ENCODE measurements around the gene AK9.

The AK9 gene

DNA sequence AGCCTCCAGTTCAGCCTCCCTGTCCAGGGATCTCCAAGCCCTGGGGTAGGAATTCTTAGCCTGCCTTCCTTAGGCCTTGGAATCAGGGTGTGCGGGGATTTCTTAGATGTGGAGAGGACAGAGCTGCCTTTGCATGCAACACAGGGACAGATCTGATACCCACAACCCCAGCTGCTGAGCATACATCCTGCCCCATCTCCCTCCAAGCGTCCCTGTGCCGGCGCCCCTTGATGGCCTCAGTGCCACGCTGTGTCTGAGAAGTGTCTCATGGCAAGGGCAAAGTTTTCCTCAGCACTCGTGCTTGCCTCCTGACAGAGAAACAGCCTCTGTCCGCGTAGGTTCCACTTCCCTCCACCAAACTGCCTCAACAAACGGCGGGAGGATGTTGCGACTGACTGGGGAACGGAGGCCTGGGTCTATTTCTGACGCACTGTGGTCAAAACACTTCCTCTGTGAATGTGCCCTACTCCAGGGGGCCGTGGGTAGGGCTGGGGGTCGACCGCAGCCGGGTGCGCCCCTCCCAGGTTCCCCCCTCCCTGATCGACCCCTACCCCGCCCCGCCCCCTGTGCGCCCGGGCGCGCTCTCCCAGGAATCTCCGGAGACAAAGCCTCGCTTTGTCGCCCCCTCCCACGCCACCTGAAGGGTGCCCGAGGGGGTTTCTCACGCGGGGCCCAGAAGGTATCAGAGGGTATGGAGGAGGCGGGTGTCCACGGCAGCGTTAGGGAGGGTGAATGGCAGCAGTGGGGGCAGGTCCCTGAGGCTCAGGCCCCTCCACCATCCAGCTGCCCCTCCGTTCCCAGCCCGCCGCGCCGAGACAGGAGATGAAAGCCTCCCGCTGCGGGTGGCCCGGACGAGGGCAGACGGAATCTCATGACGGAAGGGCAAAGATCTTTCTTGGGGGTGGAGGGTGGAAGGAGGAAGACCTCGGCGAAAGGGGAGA, 236.2 kb downstream of the AK9 start:
- peak; percentile 58 for DNase-seq (ENCODE audit: low spot score)
- Mint-ChIP-seq H3K4me1 (ENCODE audit: low read depth) (peaks cover 60% of the 10 kb centered on the region), H3K4me3 (peak overlapping the region; percentile 96), H3K36me3 (ENCODE audit: low read depth) (peaks cover 34% of the 10 kb centered on the region), H3K9me3 (no peaks in the 10 kb centered on the region), H3K27ac (peak overlapping the region; percentile 97), H3K27me3 (ENCODE audit: low read depth) (no peaks in the 10 kb centered on the region)

DNA sequence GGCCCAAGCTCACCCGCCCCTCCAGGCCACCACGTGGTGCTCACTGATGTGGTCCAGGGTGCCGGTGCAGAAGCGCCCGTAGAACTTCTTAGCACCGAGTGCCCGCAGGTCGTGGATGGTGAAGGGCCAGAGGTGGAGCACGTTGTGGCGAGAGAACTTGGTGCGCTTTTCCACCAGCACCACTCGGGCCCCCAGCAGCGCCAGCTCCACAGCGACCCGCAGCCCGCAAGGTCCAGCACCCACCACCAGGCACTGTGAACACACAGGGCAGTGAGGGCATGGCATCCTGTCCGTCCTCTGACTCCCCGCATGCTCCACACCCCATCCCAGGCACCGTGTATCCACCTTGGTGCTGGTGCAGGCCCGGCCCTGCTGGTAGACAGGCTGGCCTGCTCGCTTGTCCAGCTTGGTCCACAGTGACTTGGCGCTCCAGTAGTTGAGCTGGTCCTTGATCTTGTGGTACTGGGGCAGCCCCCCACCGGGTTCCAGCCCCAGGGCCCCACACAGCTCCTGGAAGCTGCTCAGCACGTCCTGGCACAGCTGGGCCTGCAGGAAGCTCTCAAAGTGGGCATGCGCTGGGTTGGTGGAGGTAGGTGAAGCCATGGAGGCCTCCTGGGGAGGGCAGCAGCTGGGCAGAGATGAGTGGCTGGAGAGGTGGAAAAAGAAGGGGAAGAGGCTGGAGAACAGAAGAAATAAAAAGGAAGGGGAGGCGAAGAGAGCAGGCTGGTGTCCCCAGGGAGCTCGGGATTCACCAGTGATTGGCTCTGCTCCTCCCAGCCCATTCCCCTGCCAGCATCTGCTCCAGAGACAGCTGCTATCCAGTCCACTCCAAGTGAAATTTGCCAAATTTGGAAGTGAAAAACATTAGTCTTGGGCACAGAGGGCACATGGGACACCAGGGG, 237.2 kb downstream of the AK9 start:
- Mint-ChIP-seq H3K4me1 (ENCODE audit: low read depth) (peaks cover 55% of the 10 kb centered on the region), H3K4me3 (peak overlapping the region; percentile 91), H3K27me3 (ENCODE audit: low read depth) (no peaks in the 10 kb centered on the region), H3K36me3 (ENCODE audit: low read depth) (peaks cover 35% of the 10 kb centered on the region), H3K27ac (peak overlapping the region; percentile 95), H3K9me3 (no peaks in the 10 kb centered on the region)
- no peak for DNase-seq (ENCODE audit: low spot score)

DNA sequence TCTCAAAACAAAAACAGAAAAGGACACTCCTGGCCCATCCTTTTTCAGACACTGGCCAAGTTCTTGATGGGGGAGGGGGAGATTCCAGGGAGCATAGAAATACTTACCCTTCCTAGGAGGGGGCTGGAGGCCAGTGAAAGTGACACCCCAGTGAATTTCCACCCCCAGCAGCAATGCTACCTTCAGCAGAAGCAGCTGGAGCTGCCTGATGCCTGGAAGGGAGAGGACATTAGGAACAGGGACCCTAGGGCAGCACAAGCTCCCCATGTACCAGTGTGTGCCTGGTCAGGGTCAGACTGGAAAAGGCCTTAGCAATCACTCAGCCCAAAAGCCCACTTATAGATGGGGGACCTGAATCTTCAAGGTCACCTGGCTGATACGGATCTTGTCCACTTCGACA, 237.8 kb downstream of the AK9 start:
- Mint-ChIP-seq H3K36me3 (ENCODE audit: low read depth) (peaks cover 36% of the 10 kb centered on the region), H3K4me1 (ENCODE audit: low read depth) (peaks cover 56% of the 10 kb centered on the region), H3K4me3 (peak overlapping the region; percentile 91), H3K9me3 (no peaks in the 10 kb centered on the region), H3K27ac (peak overlapping the region; percentile 15), H3K27me3 (ENCODE audit: low read depth) (no peaks in the 10 kb centered on the region)
- DNase-seq (ENCODE audit: low spot score) = no peak

DNA sequence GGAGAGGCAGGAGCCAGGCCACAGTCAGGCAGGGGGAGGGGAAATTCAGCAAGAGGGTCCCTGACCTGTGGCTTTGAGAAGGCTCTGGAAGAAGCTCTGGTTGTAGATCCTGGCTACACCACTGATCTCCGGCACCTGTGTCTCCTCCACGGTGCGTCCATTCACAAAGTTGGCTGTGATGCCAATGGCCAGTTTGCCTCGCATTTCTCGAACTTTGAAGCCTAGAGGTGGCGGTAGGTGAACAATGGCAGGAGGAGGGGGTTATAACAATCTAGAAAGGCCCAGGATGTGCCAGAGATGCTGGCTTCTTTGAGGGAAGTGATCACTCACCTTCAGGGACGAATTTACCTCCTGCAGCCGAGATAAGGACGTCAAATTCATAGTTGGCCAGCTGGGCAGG, 238.8 kb downstream of the AK9 start:
- Mint-ChIP-seq H3K36me3 (ENCODE audit: low read depth) (peaks cover 43% of the 10 kb centered on the region), H3K9me3 (no peaks in the 10 kb centered on the region), H3K4me3 (peak overlapping the region; percentile 55), H3K4me1 (ENCODE audit: low read depth) (peaks cover 49% of the 10 kb centered on the region), H3K27me3 (ENCODE audit: low read depth) (no peaks in the 10 kb centered on the region), H3K27ac (peak overlapping the region; percentile 63)
- no peak for DNase-seq (ENCODE audit: low spot score)

DNA sequence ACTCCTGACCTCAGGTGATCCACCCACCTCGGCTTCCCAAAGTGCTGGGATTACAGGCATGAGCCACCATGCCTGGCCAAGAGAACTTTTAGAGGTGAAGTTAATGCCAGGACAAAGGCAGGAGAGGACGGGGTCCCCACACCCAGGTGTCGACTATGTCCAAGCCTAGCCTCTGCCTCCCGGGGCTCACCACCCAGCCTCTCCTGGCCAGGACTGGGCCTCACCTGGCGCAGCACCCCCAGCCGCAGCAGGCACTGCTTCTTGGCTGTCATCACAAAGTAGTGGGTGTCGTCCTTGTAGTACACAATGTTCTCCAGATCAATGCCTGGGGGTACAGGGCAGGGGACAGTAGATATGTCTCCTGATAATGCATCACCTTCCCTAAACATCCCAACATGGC, 239.6 kb downstream of the AK9 start:
- Mint-ChIP-seq H3K27ac (no peak overlapping the region), H3K9me3 (no peaks in the 10 kb centered on the region), H3K36me3 (ENCODE audit: low read depth) (peaks cover 48% of the 10 kb centered on the region), H3K4me3 (no peak overlapping the region), H3K4me1 (ENCODE audit: low read depth) (peaks cover 50% of the 10 kb centered on the region), H3K27me3 (ENCODE audit: low read depth) (no peaks in the 10 kb centered on the region)
- no peak for DNase-seq (ENCODE audit: low spot score)

DNA sequence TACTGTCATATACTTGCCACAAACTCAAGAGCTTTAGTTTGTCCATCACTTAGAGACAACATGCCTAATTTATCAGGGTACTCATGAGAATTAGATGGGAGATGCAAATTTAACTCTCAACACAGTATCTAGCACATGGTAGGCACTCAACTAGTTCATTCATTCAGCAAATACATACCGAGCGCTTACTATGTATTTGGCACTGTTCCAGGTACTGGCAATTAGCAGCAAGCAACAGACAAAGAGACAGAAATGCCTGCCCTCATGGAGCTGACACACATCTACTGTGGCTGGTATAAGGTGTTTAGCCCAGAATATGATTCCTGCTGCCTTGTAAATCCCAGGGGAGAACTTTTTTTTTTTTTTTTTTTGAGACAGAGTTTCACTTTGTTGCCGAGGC, 240.2 kb downstream of the AK9 start:
- Mint-ChIP-seq H3K27ac (peak overlapping the region; percentile 27), H3K4me3 (no peak overlapping the region), H3K9me3 (no peaks in the 10 kb centered on the region), H3K36me3 (ENCODE audit: low read depth) (peaks cover 52% of the 10 kb centered on the region), H3K4me1 (ENCODE audit: low read depth) (peaks cover 50% of the 10 kb centered on the region), H3K27me3 (ENCODE audit: low read depth) (no peaks in the 10 kb centered on the region)
- no peak for DNase-seq (ENCODE audit: low spot score)

DNA sequence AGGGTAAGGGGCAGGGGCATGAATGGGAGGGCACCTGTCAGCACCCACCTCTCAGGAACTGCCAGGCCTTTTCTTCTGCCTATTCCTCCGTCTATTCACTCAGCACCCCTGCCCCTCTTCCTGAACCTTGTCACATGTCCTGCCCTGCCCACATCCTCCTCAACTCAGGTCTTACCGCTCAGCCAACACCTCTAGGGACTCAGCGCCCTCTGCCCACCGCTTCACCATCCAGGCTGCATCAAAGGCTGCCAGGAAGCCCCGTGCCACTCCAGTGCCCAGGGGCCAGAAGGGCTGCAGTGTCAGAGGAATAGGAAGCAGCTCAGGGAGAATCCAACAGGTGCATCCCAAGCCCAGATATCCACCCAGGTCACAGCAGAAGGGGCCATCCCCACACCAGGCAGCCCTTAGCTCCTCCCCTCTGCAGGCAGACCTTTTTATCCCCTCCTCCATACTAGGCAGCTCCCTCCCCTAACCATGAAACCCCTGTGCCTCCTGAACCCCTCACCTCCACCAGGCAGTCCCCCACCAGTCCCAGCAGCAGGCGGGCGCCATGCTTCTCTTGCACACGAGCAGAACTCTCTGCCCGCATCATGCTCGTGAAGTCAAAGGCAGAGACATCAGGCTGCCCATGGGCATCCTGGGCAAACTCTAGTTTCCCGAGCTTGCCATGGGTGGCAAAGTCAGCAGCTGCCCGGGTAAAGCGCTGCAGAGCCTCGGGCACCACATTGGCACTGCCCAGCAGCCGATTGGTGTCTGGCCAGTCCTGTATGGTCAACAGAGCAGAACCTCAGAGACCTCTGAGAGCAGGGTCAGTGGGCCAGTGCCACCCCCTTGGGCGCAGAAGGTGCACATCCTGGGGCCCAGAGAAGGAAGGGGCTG, 241.0 kb downstream of the AK9 start:
- no peak for DNase-seq (ENCODE audit: low spot score)
- Mint-ChIP-seq H3K36me3 (ENCODE audit: low read depth) (peaks cover 57% of the 10 kb centered on the region), H3K9me3 (no peaks in the 10 kb centered on the region), H3K4me1 (ENCODE audit: low read depth) (peaks cover 50% of the 10 kb centered on the region), H3K27me3 (ENCODE audit: low read depth) (no peaks in the 10 kb centered on the region), H3K27ac (peak overlapping the region; percentile 56), H3K4me3 (peak overlapping the region; percentile 75)

DNA sequence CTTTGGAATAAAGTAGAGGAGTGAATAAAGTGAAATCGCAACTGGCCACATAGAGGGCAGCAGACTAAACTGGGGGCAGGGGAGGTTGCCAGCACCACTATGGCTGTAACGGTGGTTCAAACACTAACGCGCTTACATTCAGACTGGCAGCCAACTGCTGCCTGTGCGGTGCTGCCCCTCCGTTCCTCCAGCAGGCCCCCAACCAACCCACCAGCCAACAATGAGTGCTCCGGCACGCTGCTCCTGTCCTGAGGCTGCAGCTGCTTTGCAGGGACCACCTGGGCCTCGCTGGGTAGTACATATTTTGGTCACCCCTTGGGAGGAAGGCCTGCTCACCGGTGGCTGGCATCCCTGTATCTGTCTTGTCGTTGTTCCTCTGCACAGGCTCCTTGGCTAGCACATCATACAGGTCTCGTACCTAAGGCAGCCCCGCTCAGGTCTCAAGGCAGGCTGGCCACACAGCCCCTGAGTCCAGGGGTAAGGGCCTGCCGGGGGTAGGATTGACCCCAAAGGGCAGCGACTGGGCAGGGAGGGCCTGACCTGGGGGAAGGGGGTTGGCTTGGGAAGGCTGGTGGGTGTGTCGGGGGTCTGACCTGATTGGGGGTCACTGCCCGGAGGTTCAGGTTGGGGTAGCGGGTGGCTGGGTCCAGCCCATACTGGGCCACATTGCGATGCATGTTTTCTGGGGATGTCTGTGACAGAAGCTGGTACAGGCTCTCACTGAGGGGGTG, 241.8 kb downstream of the AK9 start:
- H3K4me1 Mint-ChIP-seq (ENCODE audit: low read depth) = peaks cover 45% of the 10 kb centered on the region

DNA sequence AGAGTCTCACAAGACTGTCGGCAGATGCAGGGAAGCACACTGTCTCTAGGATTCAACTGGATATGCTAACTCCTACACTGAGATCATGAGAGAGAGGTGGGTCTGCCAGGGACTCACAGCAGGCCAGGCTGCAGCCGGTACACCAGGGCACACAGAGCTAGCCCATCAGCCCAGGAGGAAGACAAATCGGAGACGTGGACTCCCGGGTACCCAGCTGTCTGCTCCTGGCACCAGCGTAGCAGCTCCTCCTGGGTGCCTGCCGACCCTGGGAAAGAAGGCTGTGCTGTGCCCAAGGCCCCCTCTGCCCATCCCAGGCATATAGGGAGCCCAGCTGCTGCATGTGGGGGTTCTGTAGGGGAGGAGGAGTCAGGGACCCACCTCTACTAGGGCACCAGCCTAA, 242.4 kb downstream of the AK9 start:
- Mint-ChIP-seq H3K9me3 (no peaks in the 10 kb centered on the region), H3K4me1 (ENCODE audit: low read depth) (peaks cover 39% of the 10 kb centered on the region), H3K27ac (peak overlapping the region; percentile 50), H3K4me3 (no peak overlapping the region), H3K36me3 (ENCODE audit: low read depth) (peaks cover 59% of the 10 kb centered on the region), H3K27me3 (ENCODE audit: low read depth) (no peaks in the 10 kb centered on the region)
- no peak for DNase-seq (ENCODE audit: low spot score)

More for the DNA sequence above, 241.8 kb downstream of the AK9 start:
- Mint-ChIP-seq H3K9me3 (no peaks in the 10 kb centered on the region), H3K36me3 (ENCODE audit: low read depth) (peaks cover 57% of the 10 kb centered on the region), H3K27ac (peak overlapping the region; percentile 56), H3K4me3 (peak overlapping the region; percentile 75), H3K27me3 (ENCODE audit: low read depth) (no peaks in the 10 kb centered on the region)
- no peak for DNase-seq (ENCODE audit: low spot score)

DNA sequence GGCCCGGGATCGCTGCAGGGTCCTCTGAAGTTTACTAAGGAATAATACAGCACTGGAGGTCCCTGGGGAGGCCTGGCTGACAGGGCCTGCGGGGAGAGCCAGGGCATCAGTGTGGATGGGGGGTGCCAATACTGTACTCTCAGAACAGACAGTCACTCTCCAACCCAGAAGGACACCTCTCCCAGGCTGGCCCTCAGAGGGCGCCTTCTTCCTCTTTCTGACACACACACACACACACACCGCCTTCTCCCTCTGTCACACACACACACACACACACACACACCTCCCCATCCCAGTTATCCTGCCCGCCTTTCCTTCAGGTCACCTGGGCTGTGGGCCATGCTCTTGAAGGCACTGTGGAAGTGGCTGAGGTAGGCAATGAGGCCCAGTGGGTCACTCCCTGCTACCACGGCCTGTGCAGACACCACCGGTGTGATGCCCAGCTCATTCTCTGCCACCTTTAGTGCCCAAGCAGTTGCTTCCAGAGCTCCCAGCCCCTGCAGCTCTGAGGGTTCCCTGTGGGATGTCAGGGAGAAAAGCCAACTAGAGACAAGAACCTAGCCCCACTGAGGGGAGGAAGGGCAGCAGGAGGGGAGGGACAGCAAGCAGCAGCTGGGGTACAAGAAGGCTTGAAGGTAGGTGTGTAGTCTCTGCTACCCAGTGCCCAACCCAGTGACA, 243.0 kb downstream of the AK9 start:
- H3K9me3 Mint-ChIP-seq = no peaks in the 10 kb centered on the region
- no peak for DNase-seq (ENCODE audit: low spot score)
- no peaks in the 10 kb centered on the region for H3K27me3 Mint-ChIP-seq (ENCODE audit: low read depth)
- H3K4me3 Mint-ChIP-seq = no peak overlapping the region
- peaks cover 40% of the 10 kb centered on the region for H3K4me1 Mint-ChIP-seq (ENCODE audit: low read depth)
- peak overlapping the region; percentile 70 for H3K27ac Mint-ChIP-seq
- H3K36me3 Mint-ChIP-seq (ENCODE audit: low read depth) = peaks cover 65% of the 10 kb centered on the region

DNA sequence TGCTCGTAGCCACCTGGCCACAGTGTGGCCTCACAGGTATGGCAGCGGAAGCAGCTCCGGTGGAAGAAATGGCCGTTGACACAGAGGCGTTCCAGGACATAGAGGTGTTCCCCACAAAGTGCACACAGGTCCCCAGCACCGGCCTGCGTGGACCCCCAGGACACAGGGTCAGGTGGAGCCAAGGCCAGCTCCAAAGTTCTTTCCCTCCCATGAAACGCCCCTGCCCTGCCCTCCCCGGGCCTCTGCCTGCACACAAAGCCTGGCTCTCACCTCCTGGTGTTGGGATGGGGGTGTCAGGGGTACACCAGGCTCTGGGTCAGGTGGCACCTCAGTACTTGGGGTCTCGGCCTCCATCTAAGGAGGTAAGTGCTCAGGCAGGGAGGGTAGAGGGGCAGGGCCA, 243.9 kb downstream of the AK9 start:
- peaks cover 43% of the 10 kb centered on the region for H3K4me1 Mint-ChIP-seq (ENCODE audit: low read depth)
- no peaks in the 10 kb centered on the region for H3K27me3 Mint-ChIP-seq (ENCODE audit: low read depth)
- no peak for DNase-seq (ENCODE audit: low spot score)
- H3K9me3 Mint-ChIP-seq = no peaks in the 10 kb centered on the region
- H3K27ac Mint-ChIP-seq = no peak overlapping the region
- no peak overlapping the region for H3K4me3 Mint-ChIP-seq
- H3K36me3 Mint-ChIP-seq (ENCODE audit: low read depth) = peaks cover 68% of the 10 kb centered on the region

DNA sequence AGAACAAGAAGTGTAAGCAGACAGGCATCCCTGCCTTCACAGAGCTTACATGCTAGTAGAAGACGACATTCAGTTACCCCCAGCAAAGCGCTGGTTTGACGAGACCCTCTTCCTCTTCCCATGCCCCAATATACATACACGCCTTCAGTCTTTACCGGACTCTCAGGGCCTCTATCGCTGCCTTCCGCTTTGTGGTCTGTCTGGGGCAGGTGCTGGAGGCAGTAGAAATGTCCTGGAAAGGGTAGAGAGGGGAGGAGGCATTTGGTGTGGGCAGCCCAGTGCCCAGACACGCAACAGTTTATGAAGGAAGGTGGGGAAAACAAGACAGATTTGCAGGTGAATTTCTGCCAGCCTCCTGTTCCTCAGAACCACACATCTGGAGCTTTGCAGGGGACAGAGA, 244.5 kb downstream of the AK9 start:
- Mint-ChIP-seq H3K36me3 (ENCODE audit: low read depth) (peaks cover 64% of the 10 kb centered on the region), H3K27ac (peak overlapping the region; percentile 10), H3K4me1 (ENCODE audit: low read depth) (peaks cover 43% of the 10 kb centered on the region), H3K9me3 (no peaks in the 10 kb centered on the region), H3K4me3 (no peak overlapping the region), H3K27me3 (ENCODE audit: low read depth) (no peaks in the 10 kb centered on the region)
- peak; percentile 3 for DNase-seq (ENCODE audit: low spot score)

All from T-helper 2 cell treated with Interferon-gamma antibody and Interleukin-4, amounts not matched to agents 5 μg/mL and 100 μg/mL, for 36 hours (primary cell).